ENCODE measurements around the gene DRD2.

DRD2 gene

GRCh38 chr11:113426686-113427085, 48.5 kb downstream of the DRD2 start:
- H3K27ac ChIP-seq (replicated peaks) = no peak overlapping the region
- TF ChIP-seq REST (IDR thresholded peaks at IDR 0.05; ENCODE audit: insufficient replicate concordance, low read depth) = no peak
- no peak for TF ChIP-seq GABPA (IDR thresholded peaks at IDR 0.05; ENCODE audit: low read depth)
- DNase-seq (ENCODE audit: low read depth in 1 of 2, low spot score in 1 of 2) = no peak
- H3K4me3 ChIP-seq (replicated peaks; ENCODE audit: insufficient read depth, low read length) = no peak overlapping the region
- H3K27me3 ChIP-seq (ENCODE audit: insufficient read depth, poor library complexity, severe bottlenecking) = no peaks in the 10 kb centered on the region

- Histone ChIP-seq H3K4me3 (replicated peaks; ENCODE audit: insufficient read depth, low read length) (no peak overlapping the region), H3K27ac (replicated peaks) (no peak overlapping the region), H3K27me3 (ENCODE audit: insufficient read depth, poor library complexity, severe bottlenecking) (no peaks in the 10 kb centered on the region)
- TF ChIP-seq, protein P1, sequence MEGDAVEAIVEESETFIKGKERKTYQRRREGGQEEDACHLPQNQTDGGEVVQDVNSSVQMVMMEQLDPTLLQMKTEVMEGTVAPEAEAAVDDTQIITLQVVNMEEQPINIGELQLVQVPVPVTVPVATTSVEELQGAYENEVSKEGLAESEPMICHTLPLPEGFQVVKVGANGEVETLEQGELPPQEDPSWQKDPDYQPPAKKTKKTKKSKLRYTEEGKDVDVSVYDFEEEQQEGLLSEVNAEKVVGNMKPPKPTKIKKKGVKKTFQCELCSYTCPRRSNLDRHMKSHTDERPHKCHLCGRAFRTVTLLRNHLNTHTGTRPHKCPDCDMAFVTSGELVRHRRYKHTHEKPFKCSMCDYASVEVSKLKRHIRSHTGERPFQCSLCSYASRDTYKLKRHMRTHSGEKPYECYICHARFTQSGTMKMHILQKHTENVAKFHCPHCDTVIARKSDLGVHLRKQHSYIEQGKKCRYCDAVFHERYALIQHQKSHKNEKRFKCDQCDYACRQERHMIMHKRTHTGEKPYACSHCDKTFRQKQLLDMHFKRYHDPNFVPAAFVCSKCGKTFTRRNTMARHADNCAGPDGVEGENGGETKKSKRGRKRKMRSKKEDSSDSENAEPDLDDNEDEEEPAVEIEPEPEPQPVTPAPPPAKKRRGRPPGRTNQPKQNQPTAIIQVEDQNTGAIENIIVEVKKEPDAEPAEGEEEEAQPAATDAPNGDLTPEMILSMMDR (IDR thresholded peaks at IDR 0.05; ENCODE audit: insufficient read depth, low read length) = no peak
- TF ChIP-seq SPI1 (IDR thresholded peaks at IDR 0.05; ENCODE audit: borderline replicate concordance, low read depth) (no peak), REST (IDR thresholded peaks at IDR 0.05; ENCODE audit: insufficient replicate concordance, low read depth) (no peak), POLR2AphosphoS5 (IDR thresholded peaks at IDR 0.05; ENCODE audit: low read depth) (no peak), GABPA (IDR thresholded peaks at IDR 0.05; ENCODE audit: low read depth) (no peak)
- no peak for DNase-seq (ENCODE audit: low read depth in 1 of 2, low spot score in 1 of 2)
Observed at GRCh38 chr11:113420808-113421207, 54.4 kb downstream of the DRD2 start.

DNA sequence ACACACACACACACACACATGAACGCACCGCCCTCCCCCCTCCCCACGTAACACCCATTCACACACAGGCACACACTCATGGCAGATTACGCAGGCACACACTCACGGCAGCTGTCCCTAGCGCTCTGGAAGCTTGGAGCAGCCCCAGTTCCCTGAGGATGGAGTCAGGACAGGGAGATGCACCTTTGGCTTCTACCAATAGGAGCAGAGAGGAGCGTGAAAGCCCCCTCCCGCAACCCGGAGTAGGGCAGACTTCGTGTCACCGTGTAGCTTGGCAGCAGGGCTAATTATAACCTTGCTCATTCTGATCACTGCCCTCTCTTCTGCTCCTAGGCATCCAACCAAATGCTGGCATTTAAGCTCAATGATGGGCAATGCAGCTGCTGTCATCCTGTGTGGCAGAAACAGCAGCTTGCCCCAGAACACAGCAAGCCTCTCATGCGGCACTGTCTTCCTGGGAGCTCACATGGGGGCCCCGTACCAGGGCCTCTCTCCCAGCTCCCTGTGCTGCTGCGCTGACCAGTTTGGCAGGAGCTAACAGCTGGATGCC, 55.7 kb downstream of the DRD2 start:
- no peak for TF ChIP-seq GABPA (IDR thresholded peaks at IDR 0.05; ENCODE audit: low read depth)
- no peak for TF ChIP-seq REST (IDR thresholded peaks at IDR 0.05; ENCODE audit: insufficient replicate concordance, low read depth)
- TF ChIP-seq, protein P1 (IDR thresholded peaks at IDR 0.05; ENCODE audit: insufficient read depth, low read length) = no peak
- TF ChIP-seq SPI1 (IDR thresholded peaks at IDR 0.05; ENCODE audit: borderline replicate concordance, low read depth) = no peak
- TF ChIP-seq POLR2AphosphoS5 (IDR thresholded peaks at IDR 0.05; ENCODE audit: low read depth) = no peak
- Histone ChIP-seq H3K27ac (replicated peaks) (no peak overlapping the region), H3K27me3 (ENCODE audit: insufficient read depth, poor library complexity, severe bottlenecking) (no peaks in the 10 kb centered on the region), H3K4me3 (replicated peaks; ENCODE audit: insufficient read depth, low read length) (no peak overlapping the region)
- DNase-seq (ENCODE audit: low read depth in 1 of 2, low spot score in 1 of 2) = no peak

Data from HL-60 (cell line).